Fibroblast of peridontal ligament (primary cell): Measurements from ENCODE around the gene MARCHF7.

Source experiments
- DNase-seq: peaks from one replicate; pipeline ENCODE4 v3.0.0-alpha.2; 2010; ENCODE audit errors: extremely low read depth

Gene MARCHF7

DNA sequence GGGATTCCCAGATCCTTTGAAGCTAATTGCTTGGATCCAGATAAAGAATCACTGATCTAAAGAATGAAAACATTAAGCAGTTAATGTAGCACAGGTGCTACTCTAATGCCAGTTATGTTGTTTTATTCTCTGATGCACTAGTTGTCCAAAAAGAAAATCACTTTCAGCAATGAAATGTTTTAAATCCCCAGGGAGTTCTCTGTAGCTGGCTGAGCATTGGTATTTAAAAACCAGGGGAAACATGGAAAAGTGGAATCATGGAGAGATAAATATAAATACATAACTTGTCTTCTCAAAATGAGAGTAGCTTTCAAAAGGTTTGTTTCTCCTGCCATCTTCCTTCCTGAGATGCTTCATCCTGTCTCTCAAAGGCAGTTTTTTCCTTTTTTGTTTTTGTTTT, 48.0 kb downstream of the MARCHF7 start:
- peak; percentile 69 for DNase-seq

DNA sequence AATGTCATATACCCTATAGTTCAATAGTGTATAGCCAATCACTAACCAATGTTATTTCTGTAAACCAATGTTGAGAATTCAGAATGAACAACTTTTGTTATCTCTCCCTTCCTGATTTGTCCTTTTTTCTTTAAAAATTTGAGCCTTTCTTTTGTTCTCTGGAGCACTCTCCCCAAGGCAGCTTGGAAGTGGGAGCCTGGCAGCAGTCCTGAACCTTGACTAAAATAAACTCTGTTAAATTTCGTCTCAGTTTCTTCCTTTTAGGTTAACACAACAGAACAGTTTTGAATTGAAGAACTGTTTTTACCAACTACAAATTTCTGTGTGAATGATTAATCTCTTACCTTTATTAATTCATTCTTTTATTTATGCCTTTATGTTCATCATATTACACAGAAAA, 49.8 kb downstream of the MARCHF7 start:
- DNase-seq, result no peak
